ENCODE measurements around the gene GRHL3. TPM values are rescaled to one million over a fixed set of nuclear protein-coding genes. Genes with fewer than 3 reads are reported as not detected.
A peak's percentile ranks its signal among the peaks of the same experiment; 100 is the strongest.

The GRHL3 gene
- total and polyA plus RNA-seq, 2 donors (not counting 3 experiments of a cell fraction or from before 2014, with no cell fraction given): not detected

DNA sequence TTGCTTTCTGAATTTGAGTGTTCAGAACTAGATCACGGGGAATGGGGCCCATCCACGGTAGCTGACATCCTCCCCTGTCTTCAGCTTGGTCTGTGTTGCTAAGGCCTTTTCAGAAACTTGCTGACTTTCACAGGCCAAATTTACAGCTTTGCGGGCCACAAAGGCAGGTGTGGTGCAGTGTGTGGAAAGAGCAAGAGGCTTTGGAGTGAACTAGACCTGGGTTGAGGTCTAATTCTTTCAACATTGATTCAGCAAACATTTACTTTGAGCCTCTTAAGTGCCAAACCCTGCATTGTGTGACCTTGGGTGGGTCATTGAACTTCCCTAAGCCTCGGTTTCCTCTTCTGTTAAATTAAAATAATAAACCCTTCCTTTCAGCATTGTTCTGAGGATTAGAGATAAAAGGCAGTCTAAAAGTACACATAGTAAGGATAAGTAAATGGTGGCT is 70.1 kb downstream of the GRHL3 start:
- dilution Hi-C loops (cut with MboI; ENCODE audit: extremely low pct_ligation_motif_present, low sequenced_read_pairs) (no loop called here), intact Hi-C loops (cut with micrococcal nuclease) (no loop called here)
- H2AFZ ChIP-seq (ENCODE audit: low read depth, low read length): no peak overlapping the region
- TF ChIP-seq POLR2AphosphoS5 (IDR thresholded peaks at IDR 0.05; ENCODE audit: insufficient read depth, low read depth, low read length) (no peak), POLR2A (IDR thresholded peaks at IDR 0.05; ENCODE audit: low read depth, low read length) (no peak), FOS (IDR thresholded peaks at IDR 0.05; ENCODE audit: borderline replicate concordance, insufficient read depth, low read length) (no peak), MYC (IDR thresholded peaks at IDR 0.05; ENCODE audit: low read depth, low read length) (no peak), EZH2 (IDR thresholded peaks at IDR 0.05; ENCODE audit: borderline replicate concordance, low read depth, low read length, severe bottlenecking) (no peak), JUN (IDR thresholded peaks at IDR 0.05; ENCODE audit: borderline replicate concordance, insufficient read depth, insufficient read length, low read depth) (no peak), GATA2 (IDR thresholded peaks at IDR 0.05; ENCODE audit: insufficient read depth, insufficient read length, low read depth, low read length) (no peak)
- TF ChIP-seq, protein P1, sequence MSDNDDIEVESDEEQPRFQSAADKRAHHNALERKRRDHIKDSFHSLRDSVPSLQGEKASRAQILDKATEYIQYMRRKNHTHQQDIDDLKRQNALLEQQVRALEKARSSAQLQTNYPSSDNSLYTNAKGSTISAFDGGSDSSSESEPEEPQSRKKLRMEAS (IDR thresholded peaks at IDR 0.05; ENCODE audit: insufficient read depth, insufficient read length): no peak
- TF ChIP-seq, protein P2, sequence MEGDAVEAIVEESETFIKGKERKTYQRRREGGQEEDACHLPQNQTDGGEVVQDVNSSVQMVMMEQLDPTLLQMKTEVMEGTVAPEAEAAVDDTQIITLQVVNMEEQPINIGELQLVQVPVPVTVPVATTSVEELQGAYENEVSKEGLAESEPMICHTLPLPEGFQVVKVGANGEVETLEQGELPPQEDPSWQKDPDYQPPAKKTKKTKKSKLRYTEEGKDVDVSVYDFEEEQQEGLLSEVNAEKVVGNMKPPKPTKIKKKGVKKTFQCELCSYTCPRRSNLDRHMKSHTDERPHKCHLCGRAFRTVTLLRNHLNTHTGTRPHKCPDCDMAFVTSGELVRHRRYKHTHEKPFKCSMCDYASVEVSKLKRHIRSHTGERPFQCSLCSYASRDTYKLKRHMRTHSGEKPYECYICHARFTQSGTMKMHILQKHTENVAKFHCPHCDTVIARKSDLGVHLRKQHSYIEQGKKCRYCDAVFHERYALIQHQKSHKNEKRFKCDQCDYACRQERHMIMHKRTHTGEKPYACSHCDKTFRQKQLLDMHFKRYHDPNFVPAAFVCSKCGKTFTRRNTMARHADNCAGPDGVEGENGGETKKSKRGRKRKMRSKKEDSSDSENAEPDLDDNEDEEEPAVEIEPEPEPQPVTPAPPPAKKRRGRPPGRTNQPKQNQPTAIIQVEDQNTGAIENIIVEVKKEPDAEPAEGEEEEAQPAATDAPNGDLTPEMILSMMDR (IDR thresholded peaks at IDR 0.05; ENCODE audit: extremely low read depth in 1 of 2, insufficient read depth in 1 of 2, low read depth in 1 of 2, low read length in 2 of 2): no peak
- H3K4me3 ChIP-seq (replicated peaks in 1 of 3; ENCODE audit: insufficient read depth in 1 of 3, low read depth in 1 of 3, low read length in 3 of 3): no peak overlapping the region
- CTCF ChIA-PET: interaction anchor here (1.2 to 8.2 kb wide), 2 partner anchors 136 to 190 kb away, joined by 3 to 132 read pairs; no protein-coding TSS in a partner anchor
- H3K27me3 ChIP-seq (ENCODE audit: control insufficient read depth in 2 of 2, insufficient read depth in 2 of 2, low read length in 2 of 2): no peaks in the 10 kb centered on the region
- POLR2A ChIA-PET: no interaction called here
- BruUV-seq (replicated peaks): no TSS peak
- H3K9ac ChIP-seq (replicated peaks; ENCODE audit: extremely low read depth, insufficient read depth, low read length): no peak overlapping the region
- no peaks in the 10 kb centered on the region for H3K79me2 ChIP-seq (ENCODE audit: control insufficient read depth, insufficient read depth, low read length)
- H3K27ac ChIP-seq (ENCODE audit: insufficient read depth, low read depth, low read length): no peak overlapping the region
- H3K4me1 ChIP-seq (ENCODE audit: control insufficient read depth, extremely low read depth, insufficient read depth, low read length): peaks cover 47% of the 10 kb centered on the region
- H3K9me3 ChIP-seq (replicated peaks; ENCODE audit: control insufficient read depth, insufficient read depth, low read length): no peaks in the 10 kb centered on the region
- DNase-seq (ENCODE audit: low read depth, low spot score) (peak; percentile 73), FAIRE-seq (peak; percentile 43)
- no peaks in the 10 kb centered on the region for H3K9me1 ChIP-seq (replicated peaks; ENCODE audit: control insufficient read depth, extremely low read depth, insufficient read depth, low read length)
- no peaks in the 10 kb centered on the region for H3K36me3 ChIP-seq (ENCODE audit: control insufficient read depth in 2 of 2, extremely low read depth in 1 of 2, insufficient read depth in 2 of 2, low read length in 2 of 2)
- H4K20me1 ChIP-seq (replicated peaks; ENCODE audit: control insufficient read depth, extremely low read depth, insufficient read depth, low read length): no peaks in the 10 kb centered on the region
- peak overlapping the region; percentile 34 for H3K4me2 ChIP-seq (ENCODE audit: insufficient read depth, low read length)
